ENCODE measurements around the gene PMS2. TPM values are rescaled to one million over a fixed set of nuclear protein-coding genes. Genes with fewer than 3 reads are reported as not detected.
"Not testable (repeated sequence)": the region's sequence is repeated elsewhere in the genome, so short reads cannot be mapped to it uniquely, and the experiment has no call there.

The PMS2 gene
- total and polyA plus RNA-seq, 9 donors, result 8.1 to 13.2 (median 10.4) TPM

DNA sequence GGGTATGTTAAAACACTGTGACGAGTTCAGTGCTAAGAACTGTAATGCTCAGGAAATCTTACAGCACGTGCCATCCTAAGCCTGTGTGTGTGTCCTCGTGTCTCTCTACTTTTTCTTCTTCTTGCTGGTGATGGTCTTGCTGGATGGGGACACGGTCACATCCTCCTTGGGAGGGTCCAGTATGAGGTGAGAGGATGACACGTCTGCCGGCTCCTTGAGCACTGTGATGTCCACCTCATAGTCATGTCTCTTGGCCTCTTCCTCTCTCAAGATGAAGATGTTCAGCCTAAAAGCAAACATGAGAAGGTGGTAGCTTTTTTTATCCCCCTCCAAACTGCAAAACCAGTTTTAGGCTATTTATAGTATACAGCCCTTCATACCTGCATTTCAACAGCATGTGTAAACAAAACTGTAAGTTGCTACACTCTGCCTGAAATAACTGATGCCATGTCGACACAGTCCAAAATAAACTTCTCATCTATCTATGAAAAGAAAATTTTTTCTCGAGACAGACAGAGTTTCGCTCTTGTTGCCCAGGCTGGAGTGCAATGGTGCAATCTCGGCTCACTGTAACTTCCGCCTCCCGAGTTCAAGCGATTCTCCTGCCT is 82.5 kb downstream of the PMS2 start:
- WGBS (ENCODE audit: insufficient coverage), result no CpG with 5 or more reads among the region's 13 CpGs

DNA sequence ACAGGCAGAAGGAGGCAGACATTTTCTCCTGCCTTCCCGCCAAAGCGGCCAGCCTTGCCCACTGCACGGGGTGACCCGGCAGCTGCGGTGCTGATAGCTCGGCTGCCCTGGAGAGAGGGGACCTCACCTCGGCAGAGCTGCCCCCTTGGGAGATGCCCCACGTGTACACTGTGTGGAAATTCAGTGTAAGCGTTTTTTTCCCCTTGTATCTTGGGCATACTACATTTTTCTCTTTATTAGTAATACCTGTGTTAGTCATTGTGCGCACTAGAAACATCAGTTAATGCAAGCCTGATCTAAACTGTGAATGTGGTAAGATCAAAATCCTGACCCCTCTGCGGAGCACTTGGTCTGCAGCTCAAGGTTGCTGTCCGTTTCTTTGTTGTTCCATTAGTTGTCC is 84.2 kb downstream of the PMS2 start:
- not testable (repeated sequence) for H3K4me1 ChIP-seq (ENCODE audit: control insufficient read depth, insufficient read depth, low read length); DNase-seq; H3K4me3 ChIP-seq (ENCODE audit: low read length); H3K27me3 ChIP-seq (ENCODE audit: control insufficient read depth, insufficient read depth, low read length); H3K27ac ChIP-seq (ENCODE audit: low read length); H3K9me3 ChIP-seq (replicated peaks; ENCODE audit: control insufficient read depth, low read depth, low read length); H3K36me3 ChIP-seq (ENCODE audit: control insufficient read depth, insufficient read depth, low read length)
- no CpG with 5 or more reads among the region's 12 CpGs for WGBS (ENCODE audit: insufficient coverage)

More for the DNA sequence above, 82.5 kb downstream of the PMS2 start:
- H3K4me1 ChIP-seq (ENCODE audit: control insufficient read depth, insufficient read depth, low read length); H3K27ac ChIP-seq (ENCODE audit: low read length); DNase-seq; H3K36me3 ChIP-seq (ENCODE audit: control insufficient read depth, insufficient read depth, low read length); H3K9me3 ChIP-seq (replicated peaks; ENCODE audit: control insufficient read depth, low read depth, low read length); H3K4me3 ChIP-seq (ENCODE audit: low read length); H3K27me3 ChIP-seq (ENCODE audit: control insufficient read depth, insufficient read depth, low read length): not testable (repeated sequence)

DNA sequence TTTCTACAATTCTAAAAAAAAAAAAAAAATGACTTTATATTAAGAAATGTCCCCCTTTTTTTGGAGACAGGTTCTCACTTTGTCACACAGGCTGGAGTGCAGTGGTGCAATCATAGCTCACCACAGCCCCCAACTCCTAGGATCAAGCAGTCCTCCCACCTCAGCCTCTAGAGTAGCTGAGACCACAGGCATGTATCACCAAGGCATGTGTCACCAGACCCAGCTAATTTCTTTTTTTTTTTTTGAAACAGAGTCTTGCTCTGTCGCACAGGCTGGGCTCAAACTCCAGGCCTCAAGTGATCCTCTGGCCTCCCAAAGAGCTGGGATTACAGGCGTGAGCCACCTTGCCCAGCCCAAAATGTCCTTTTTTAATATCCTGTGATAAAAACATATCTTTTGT is 84.7 kb downstream of the PMS2 start:
- not testable (repeated sequence) for H3K4me1 ChIP-seq (ENCODE audit: control insufficient read depth, insufficient read depth, low read length); H3K36me3 ChIP-seq (ENCODE audit: control insufficient read depth, insufficient read depth, low read length); H3K27ac ChIP-seq (ENCODE audit: low read length); DNase-seq; H3K27me3 ChIP-seq (ENCODE audit: control insufficient read depth, insufficient read depth, low read length); H3K9me3 ChIP-seq (replicated peaks; ENCODE audit: control insufficient read depth, low read depth, low read length); H3K4me3 ChIP-seq (ENCODE audit: low read length)
- WGBS (ENCODE audit: insufficient coverage), result no CpG with 5 or more reads among the region's 2 CpGs

Other genes starting within 250 kb of the PMS2 start
- gene RNF216, start 227.4 kb downstream of the PMS2 start, total RNA-seq, result 24.4 TPM
- gene RNF216, start 227.4 kb downstream of the PMS2 start, polyA plus RNA-seq (ENCODE audit: insufficient read depth in 1 of 8, insufficient read length in 8 of 8, low replicate concordance in 1 of 8), result 10 to 100 TPM; 23.5 to 29.7 (median 27.7) TPM
- not detected for gene OCM, start 128.3 kb downstream of the PMS2 start, total RNA-seq
- gene OCM, start 128.3 kb downstream of the PMS2 start, polyA plus RNA-seq (ENCODE audit: insufficient read depth in 1 of 8, insufficient read length in 8 of 8, low replicate concordance in 1 of 8), result not detected
- gene CCZ1, start 110.3 kb downstream of the PMS2 start, total RNA-seq, result 36.0 TPM
- 10 to 100 TPM; 48.3 to 63.5 (median 52.5) TPM for gene CCZ1, start 110.3 kb downstream of the PMS2 start, polyA plus RNA-seq (ENCODE audit: insufficient read depth in 1 of 8, insufficient read length in 8 of 8, low replicate concordance in 1 of 8)
- gene RSPH10B, start 38.4 kb downstream of the PMS2 start, total RNA-seq, result 0.31 TPM
- 1 to 10 TPM in 1 of 8 donors, under 1 TPM in 5, not detected in 2; 0.06 to 1.2 (median 0.24) TPM for gene RSPH10B, start 38.4 kb downstream of the PMS2 start, polyA plus RNA-seq (ENCODE audit: insufficient read depth in 1 of 8, insufficient read length in 8 of 8, low replicate concordance in 1 of 8)
- gene AIMP2, start 223 bp upstream of the PMS2 start, total RNA-seq, result 44.2 TPM
- 10 to 100 TPM; 28.3 to 35.2 (median 32.0) TPM for gene AIMP2, start 223 bp upstream of the PMS2 start, polyA plus RNA-seq (ENCODE audit: insufficient read depth in 1 of 8, insufficient read length in 8 of 8, low replicate concordance in 1 of 8)
- gene ANKRD61, start 22.3 kb upstream of the PMS2 start, total RNA-seq, result 0.22 TPM
- gene ANKRD61, start 22.3 kb upstream of the PMS2 start, polyA plus RNA-seq (ENCODE audit: insufficient read depth in 1 of 8, insufficient read length in 8 of 8, low replicate concordance in 1 of 8), result 1 to 10 TPM in 1 of 8 donors, under 1 TPM in 7; 0.28 to 1.0 (median 0.70) TPM
- gene EIF2AK1, start 50.1 kb upstream of the PMS2 start, total RNA-seq, result 29.6 TPM
- gene EIF2AK1, start 50.1 kb upstream of the PMS2 start, polyA plus RNA-seq (ENCODE audit: insufficient read depth in 1 of 8, insufficient read length in 8 of 8, low replicate concordance in 1 of 8), result 10 to 100 TPM; 41.4 to 49.8 (median 45.4) TPM
- 3.6 TPM for gene USP42, start 95.9 kb upstream of the PMS2 start, total RNA-seq
- 10 to 100 TPM in 1 of 8 donors, 1 to 10 TPM in 7; 7.0 to 11.0 (median 9.0) TPM for gene USP42, start 95.9 kb upstream of the PMS2 start, polyA plus RNA-seq (ENCODE audit: insufficient read depth in 1 of 8, insufficient read length in 8 of 8, low replicate concordance in 1 of 8)